ENCODE data around the gene SEZ6L2.

GRCh38 chr16:29906520-29907244, 7.3 kb upstream of the SEZ6L2 start:
- TF ChIP-seq, protein P1, sequence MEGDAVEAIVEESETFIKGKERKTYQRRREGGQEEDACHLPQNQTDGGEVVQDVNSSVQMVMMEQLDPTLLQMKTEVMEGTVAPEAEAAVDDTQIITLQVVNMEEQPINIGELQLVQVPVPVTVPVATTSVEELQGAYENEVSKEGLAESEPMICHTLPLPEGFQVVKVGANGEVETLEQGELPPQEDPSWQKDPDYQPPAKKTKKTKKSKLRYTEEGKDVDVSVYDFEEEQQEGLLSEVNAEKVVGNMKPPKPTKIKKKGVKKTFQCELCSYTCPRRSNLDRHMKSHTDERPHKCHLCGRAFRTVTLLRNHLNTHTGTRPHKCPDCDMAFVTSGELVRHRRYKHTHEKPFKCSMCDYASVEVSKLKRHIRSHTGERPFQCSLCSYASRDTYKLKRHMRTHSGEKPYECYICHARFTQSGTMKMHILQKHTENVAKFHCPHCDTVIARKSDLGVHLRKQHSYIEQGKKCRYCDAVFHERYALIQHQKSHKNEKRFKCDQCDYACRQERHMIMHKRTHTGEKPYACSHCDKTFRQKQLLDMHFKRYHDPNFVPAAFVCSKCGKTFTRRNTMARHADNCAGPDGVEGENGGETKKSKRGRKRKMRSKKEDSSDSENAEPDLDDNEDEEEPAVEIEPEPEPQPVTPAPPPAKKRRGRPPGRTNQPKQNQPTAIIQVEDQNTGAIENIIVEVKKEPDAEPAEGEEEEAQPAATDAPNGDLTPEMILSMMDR (IDR thresholded peaks at IDR 0.05), result no peak
- no peak for TF ChIP-seq POLR2A (IDR thresholded peaks at IDR 0.05)

All from thyroid gland (tissue), 4 donors.